ENCODE results near the gene CFAP77. TPM values are rescaled to one million over a fixed set of nuclear protein-coding genes. Genes with fewer than 3 reads are reported as not detected.

CFAP77 gene
- total and polyA plus RNA-seq, 4 donors = 4.9 to 12.8 (median 6.2) TPM

DNA sequence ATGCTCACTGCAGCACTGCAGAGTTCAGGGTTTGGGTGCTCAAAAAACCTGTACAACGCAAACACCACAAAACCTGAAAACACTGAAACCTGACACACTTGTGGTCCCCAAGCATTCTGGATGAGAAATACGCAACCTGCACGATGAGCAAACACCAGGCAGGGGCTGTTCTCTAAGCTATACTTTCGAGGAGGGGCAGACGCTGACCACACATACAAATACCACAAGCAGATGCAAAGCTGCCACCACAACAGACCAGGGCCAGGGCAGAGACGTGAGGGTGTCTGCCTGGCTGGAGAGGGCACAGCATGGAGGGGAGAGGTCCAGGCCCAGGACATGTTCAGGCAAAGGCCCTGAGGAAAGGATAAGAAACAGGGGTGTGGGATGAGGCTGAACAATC lies 195.4 kb downstream of the CFAP77 start:
- no peak for DNase-seq
- no peak for ATAC-seq (ENCODE audit: insufficient read depth, low FRiP score)
- Histone ChIP-seq H3K4me3 (no peak overlapping the region), H3K27ac (ENCODE audit: low read depth in 1 of 2, low read length in 1 of 2) (no peak overlapping the region), H3K9ac (ENCODE audit: insufficient read depth in 1 of 2, low read length in 2 of 2) (no peak overlapping the region), H3K9me3 (ENCODE audit: control insufficient read depth in 4 of 4, insufficient read depth in 3 of 4, low read length in 3 of 4) (no peaks in the 10 kb centered on the region), H3K4me1 (ENCODE audit: control insufficient read depth in 5 of 5, insufficient read depth in 5 of 5, low read length in 5 of 5) (peaks cover 0 to 14% (median 0%) of the 10 kb centered on the region in 5 donors), H3K27me3 (ENCODE audit: control insufficient read depth in 3 of 3, insufficient read depth in 3 of 3, low read length in 2 of 3) (no peaks in the 10 kb centered on the region), H3K36me3 (ENCODE audit: control insufficient read depth in 4 of 4, insufficient read depth in 4 of 4, low read length in 4 of 4) (peaks cover 8 to 39% (median 13%) of the 10 kb centered on the region in 4 donors)
- TF ChIP-seq CTCF (IDR thresholded peaks at IDR 0.05; ENCODE audit: control extremely low read depth, extremely low read depth) = no peak
- WGBS, 2 donors = 93 to 94% methylated on average over 6 of the region's 6 CpGs

DNA sequence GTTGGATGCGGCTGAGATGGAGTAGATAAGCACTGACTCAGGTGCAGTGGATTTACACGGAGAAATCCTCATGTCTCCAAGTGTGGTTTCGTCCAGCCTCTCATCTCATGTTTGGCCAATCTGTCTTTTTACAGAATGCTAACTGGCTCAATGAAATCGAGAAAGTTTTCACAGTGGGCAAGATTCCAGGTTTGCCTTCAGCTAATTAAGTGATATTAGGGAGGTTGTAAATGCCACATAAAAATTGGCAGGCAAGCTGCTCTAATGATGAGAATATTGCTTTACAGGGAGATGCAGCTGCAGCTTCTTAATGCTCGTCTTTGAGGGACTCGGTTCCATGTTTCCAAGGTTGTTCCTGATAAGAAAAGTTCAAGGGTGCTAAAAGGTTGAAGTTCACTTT lies 196.1 kb downstream of the CFAP77 start:
- WGBS, 2 donors = 84 to 88% methylated on average over 6 of the region's 6 CpGs
- H3K36me3 ChIP-seq (ENCODE audit: control insufficient read depth in 4 of 4, insufficient read depth in 4 of 4, low read length in 4 of 4) = peaks cover 14 to 42% (median 19%) of the 10 kb centered on the region in 4 donors

GRCh38 chr9:132609184-132609583 lies 199.2 kb downstream of the CFAP77 start:
- Histone ChIP-seq H3K36me3 (ENCODE audit: control insufficient read depth in 4 of 4, insufficient read depth in 4 of 4, low read length in 4 of 4) (peaks cover 19 to 44% (median 25%) of the 10 kb centered on the region in 4 donors), H3K4me1 (ENCODE audit: control insufficient read depth in 5 of 5, insufficient read depth in 5 of 5, low read length in 5 of 5) (peaks cover 0 to 14% (median 0%) of the 10 kb centered on the region in 5 donors), H3K4me3 (no peak overlapping the region), H3K9ac (ENCODE audit: insufficient read depth in 1 of 2, low read length in 2 of 2) (no peak overlapping the region), H3K27me3 (ENCODE audit: control insufficient read depth in 3 of 3, insufficient read depth in 3 of 3, low read length in 2 of 3) (no peaks in the 10 kb centered on the region), H3K9me3 (ENCODE audit: control insufficient read depth in 4 of 4, insufficient read depth in 3 of 4, low read length in 3 of 4) (no peaks in the 10 kb centered on the region), H3K27ac (ENCODE audit: low read depth in 1 of 2, low read length in 1 of 2) (no peak overlapping the region)
- 91 to 94% methylated on average over 9 of the region's 9 CpGs for WGBS, 2 donors
- no peak for ATAC-seq (ENCODE audit: insufficient read depth, low FRiP score)
- no peak for DNase-seq
- TF ChIP-seq CTCF (IDR thresholded peaks at IDR 0.05; ENCODE audit: control extremely low read depth, extremely low read depth) = no peak

More for the DNA sequence above, 196.1 kb downstream of the CFAP77 start:
- TF ChIP-seq CTCF (IDR thresholded peaks at IDR 0.05; ENCODE audit: control extremely low read depth, extremely low read depth) = no peak
- Histone ChIP-seq H3K9ac (ENCODE audit: insufficient read depth in 1 of 2, low read length in 2 of 2) (no peak overlapping the region), H3K27ac (ENCODE audit: low read depth in 1 of 2, low read length in 1 of 2) (no peak overlapping the region), H3K9me3 (ENCODE audit: control insufficient read depth in 4 of 4, insufficient read depth in 3 of 4, low read length in 3 of 4) (no peaks in the 10 kb centered on the region), H3K27me3 (ENCODE audit: control insufficient read depth in 3 of 3, insufficient read depth in 3 of 3, low read length in 2 of 3) (no peaks in the 10 kb centered on the region), H3K4me1 (ENCODE audit: control insufficient read depth in 5 of 5, insufficient read depth in 5 of 5, low read length in 5 of 5) (peaks cover 0 to 14% (median 0%) of the 10 kb centered on the region in 5 donors), H3K4me3 (no peak overlapping the region)
- DNase-seq (peak in 2 of 3 donors; percentile 71 to 74), ATAC-seq (ENCODE audit: insufficient read depth, low FRiP score) (no peak)

GRCh38 chr9:132609829-132610228 lies 199.8 kb downstream of the CFAP77 start:
- no peak overlapping the region for H3K4me3 ChIP-seq
- H3K36me3 ChIP-seq (ENCODE audit: control insufficient read depth in 4 of 4, insufficient read depth in 4 of 4, low read length in 4 of 4) = peaks cover 19 to 46% (median 28%) of the 10 kb centered on the region in 4 donors
- H3K27me3 ChIP-seq (ENCODE audit: control insufficient read depth in 3 of 3, insufficient read depth in 3 of 3, low read length in 2 of 3) = no peaks in the 10 kb centered on the region
- no peak overlapping the region for H3K9ac ChIP-seq (ENCODE audit: insufficient read depth in 1 of 2, low read length in 2 of 2)
- H3K27ac ChIP-seq (ENCODE audit: low read depth in 1 of 2, low read length in 1 of 2) = no peak overlapping the region
- WGBS, 2 donors = 89 to 96% methylated on average over 7 of the region's 7 CpGs
- peaks cover 0 to 16% (median 0%) of the 10 kb centered on the region in 5 donors for H3K4me1 ChIP-seq (ENCODE audit: control insufficient read depth in 5 of 5, insufficient read depth in 5 of 5, low read length in 5 of 5)
- no peaks in the 10 kb centered on the region for H3K9me3 ChIP-seq (ENCODE audit: control insufficient read depth in 4 of 4, insufficient read depth in 3 of 4, low read length in 3 of 4)
- TF ChIP-seq CTCF (IDR thresholded peaks at IDR 0.05; ENCODE audit: control extremely low read depth, extremely low read depth) = no peak
- DNase-seq = no peak
- no peak for ATAC-seq (ENCODE audit: insufficient read depth, low FRiP score)

Measured in lung (tissue), 12 donors.